Erythroblast (primary cell): Measurements from ENCODE around the gene GMPPB.

ENCODE experiments used
- GATA1 ChIP-seq: IDR thresholded peaks from 2 replicates; pipeline ENCODE4 v1.6.1; 2011; ENCODE audit warnings: low read depth, mild to moderate bottlenecking, control low read depth, low read length, moderate library complexity
- POLR2A ChIP-seq: IDR thresholded peaks from 2 replicates; pipeline ENCODE4 v1.6.1; 2011; ENCODE audit warnings: mild to moderate bottlenecking, low read length

DNA sequence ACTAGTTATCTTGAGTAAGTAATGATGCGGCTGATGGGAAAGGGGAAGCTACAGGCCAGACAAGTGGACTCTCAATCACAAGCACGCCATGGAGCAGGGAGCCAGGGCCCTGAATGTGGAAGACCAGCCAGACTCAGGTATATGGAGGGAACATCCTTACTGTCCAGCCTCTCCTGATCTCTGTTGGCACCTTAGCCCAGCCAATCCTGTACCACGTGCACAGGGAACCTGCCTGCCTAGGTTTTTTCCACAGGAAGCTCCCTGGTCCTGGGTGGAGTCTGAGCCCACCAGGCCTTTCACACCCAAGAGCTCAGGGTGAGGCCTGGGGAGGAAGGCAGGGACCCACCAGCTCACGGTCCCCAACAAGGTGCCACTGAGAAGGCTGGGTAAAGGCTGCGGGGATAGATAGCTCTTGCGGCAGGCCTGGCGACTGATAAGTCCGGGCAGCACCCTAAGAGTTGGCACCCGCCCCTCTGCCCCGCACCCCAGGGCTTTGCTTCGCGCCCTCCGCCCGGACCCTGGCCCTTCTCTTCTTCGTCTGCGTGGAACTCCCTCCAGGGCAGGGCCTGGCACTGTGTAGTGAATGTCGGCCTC, 50.5 kb downstream of the GMPPB start:
- TF ChIP-seq POLR2A (peak; percentile 58), GATA1 (peak; percentile 44)
